ENCODE data around the gene G0S2. TPM values are rescaled to one million over a fixed set of nuclear protein-coding genes. Genes with fewer than 3 reads are reported as not detected.
"Not testable (repeated sequence)": the region's sequence is repeated elsewhere in the genome, so short reads cannot be mapped to it uniquely, and the experiment has no call there.

The G0S2 gene
- total and polyA plus RNA-seq, 2 donors, result 17.0 to 94.9 TPM

DNA sequence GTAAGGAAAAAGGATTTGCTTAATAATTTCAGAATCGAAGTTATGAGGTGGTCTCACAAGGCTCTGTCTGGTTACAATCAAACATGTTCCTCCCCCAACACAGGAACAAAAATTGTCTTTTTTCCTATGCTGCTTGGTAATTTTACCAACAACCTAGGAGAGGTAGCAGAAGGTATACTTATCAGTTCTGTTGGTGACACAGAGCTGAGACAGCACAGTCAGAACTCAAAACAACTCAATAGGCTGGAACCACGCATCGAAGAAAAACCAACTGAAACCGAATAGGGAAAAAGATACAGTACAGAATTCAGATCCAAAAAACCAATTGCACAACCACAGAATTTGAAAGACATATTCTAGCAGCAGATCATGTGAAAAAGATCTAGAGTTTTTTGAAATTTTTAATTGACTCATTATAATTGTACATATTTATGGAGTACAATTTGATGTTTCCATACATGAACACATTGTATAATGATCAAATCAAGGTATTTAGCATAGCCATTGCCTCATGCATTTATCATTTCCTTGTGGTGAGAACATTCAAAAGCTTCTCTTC, 3.8 kb downstream of the G0S2 start:
- Histone ChIP-seq H3K4me3 (ENCODE audit: low read depth, low read length) (no peak overlapping the region), H3K36me3 (ENCODE audit: insufficient read depth) (no peaks in the 10 kb centered on the region), H3K4me1 (ENCODE audit: insufficient read depth) (peaks cover 2% of the 10 kb centered on the region), H3K27ac (ENCODE audit: low read depth) (no peak overlapping the region)
- 96% methylated on average over 4 of the region's 4 CpGs for WGBS
- DNase-seq (ENCODE audit: extremely low spot score), result no peak

DNA sequence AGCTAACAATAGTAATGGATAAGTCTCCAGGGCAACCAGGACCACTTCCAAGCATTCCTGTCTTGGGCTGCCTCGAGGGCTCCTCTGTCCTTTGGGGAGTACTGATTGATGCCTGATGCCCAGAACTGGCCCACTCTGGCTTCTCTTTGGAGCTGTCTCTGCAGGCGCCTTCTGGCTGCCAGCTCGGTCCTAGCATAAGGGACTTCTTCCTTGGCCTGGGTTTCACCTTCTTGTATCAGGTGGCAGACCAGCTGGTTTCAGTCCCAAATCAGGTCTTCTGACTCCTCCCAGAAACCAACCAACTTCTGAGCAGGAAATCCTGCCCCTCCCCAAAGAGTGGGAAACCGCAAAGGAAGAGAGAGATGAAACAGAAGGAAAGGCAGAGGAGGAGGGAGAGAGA, 10.6 kb downstream of the G0S2 start:
- H3K4me3 ChIP-seq (ENCODE audit: low read depth, low read length), result no peak overlapping the region
- H3K36me3 ChIP-seq (ENCODE audit: insufficient read depth), result no peaks in the 10 kb centered on the region
- WGBS, result 67% methylated on average over 4 of the region's 4 CpGs

DNA sequence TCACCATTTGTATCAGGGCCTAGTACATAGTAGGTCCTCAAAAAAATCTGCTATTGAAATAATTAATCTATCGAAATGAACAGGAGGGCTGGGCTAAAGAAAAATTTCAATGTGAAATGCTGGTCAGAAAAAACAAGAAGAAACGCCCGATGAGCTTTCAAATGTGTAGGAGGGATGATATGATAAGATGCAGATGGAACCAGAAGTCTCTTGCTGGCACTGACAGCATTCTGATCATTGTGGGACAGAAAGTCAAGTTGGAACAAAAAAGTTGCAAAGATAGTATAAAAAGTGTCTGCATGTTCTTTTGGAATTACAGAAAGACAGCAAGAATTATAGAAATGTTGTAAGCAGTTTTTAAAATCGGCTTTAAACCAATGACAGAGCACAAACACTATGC, 11.1 kb downstream of the G0S2 start:
- H3K27ac ChIP-seq (ENCODE audit: low read depth), result no peak overlapping the region
- H3K4me1 ChIP-seq (ENCODE audit: insufficient read depth), result peaks cover 1% of the 10 kb centered on the region
- H3K36me3 ChIP-seq (ENCODE audit: insufficient read depth), result no peaks in the 10 kb centered on the region
- WGBS, result 37% methylated on average over 4 of the region's 4 CpGs
- DNase-seq (ENCODE audit: extremely low spot score), result no peak
- H3K4me3 ChIP-seq (ENCODE audit: low read depth, low read length), result no peak overlapping the region

More for the DNA sequence above, 10.6 kb downstream of the G0S2 start:
- no peak for DNase-seq (ENCODE audit: extremely low spot score)
- Histone ChIP-seq H3K27ac (ENCODE audit: low read depth) (no peak overlapping the region), H3K4me1 (ENCODE audit: insufficient read depth) (peaks cover 1% of the 10 kb centered on the region)

DNA sequence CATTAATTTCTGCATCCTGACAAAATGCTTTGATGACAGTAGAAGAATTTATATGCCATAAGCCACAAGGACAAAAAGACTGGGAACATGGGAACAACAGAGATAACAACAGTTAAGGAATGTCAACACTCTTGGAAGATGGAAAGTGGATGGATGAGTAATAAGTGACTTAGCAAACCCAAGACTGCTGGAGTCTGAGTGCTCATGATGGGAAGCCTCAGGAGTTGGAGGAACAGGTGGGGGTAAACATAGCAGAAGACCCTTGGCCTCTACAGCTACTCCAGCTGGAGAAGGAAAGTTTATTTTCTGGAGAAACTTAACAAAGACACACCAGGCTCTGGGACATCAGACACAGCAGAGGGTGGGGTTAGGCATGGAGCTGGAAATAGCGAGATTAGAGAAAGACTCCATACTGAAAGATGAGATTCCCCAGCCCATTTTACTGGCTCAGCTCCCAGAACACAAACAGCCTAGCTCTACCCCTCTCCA, 13.6 kb downstream of the G0S2 start:
- WGBS, result 38% methylated on average over 1 of the region's 1 CpG

DNA sequence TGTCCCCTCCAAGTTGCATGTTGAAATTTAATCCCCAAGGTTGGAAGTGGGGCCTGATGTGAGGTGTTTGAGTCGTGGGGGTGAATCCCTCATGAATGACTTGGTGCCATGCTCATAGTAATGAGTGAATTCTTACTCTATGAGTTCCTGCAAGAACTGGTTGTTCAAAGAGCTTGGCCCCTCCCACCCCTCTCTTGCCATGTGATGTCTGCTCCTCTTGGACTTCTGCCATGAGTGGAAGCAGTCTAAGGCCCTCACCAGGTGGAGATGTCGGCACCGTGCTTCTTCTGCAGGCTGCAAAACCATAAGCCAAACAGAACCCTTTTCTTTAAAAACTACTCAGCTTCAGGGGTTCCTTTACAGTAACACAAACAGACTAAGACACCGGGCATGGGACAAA, 14.3 kb downstream of the G0S2 start:
- WGBS, result 44% methylated on average over 4 of the region's 4 CpGs
- H3K27ac ChIP-seq (ENCODE audit: low read depth), result no peak overlapping the region
- H3K4me3 ChIP-seq (ENCODE audit: low read depth, low read length), result no peak overlapping the region
- peaks cover 1% of the 10 kb centered on the region for H3K4me1 ChIP-seq (ENCODE audit: insufficient read depth)
- H3K36me3 ChIP-seq (ENCODE audit: insufficient read depth), result no peaks in the 10 kb centered on the region
- no peak for DNase-seq (ENCODE audit: extremely low spot score)

More for the DNA sequence above, 13.6 kb downstream of the G0S2 start:
- Histone ChIP-seq H3K36me3 (ENCODE audit: insufficient read depth) (no peaks in the 10 kb centered on the region), H3K27ac (ENCODE audit: low read depth) (no peak overlapping the region), H3K4me1 (ENCODE audit: insufficient read depth) (peaks cover 1% of the 10 kb centered on the region), H3K4me3 (ENCODE audit: low read depth, low read length) (no peak overlapping the region)
- no peak for DNase-seq (ENCODE audit: extremely low spot score)

DNA sequence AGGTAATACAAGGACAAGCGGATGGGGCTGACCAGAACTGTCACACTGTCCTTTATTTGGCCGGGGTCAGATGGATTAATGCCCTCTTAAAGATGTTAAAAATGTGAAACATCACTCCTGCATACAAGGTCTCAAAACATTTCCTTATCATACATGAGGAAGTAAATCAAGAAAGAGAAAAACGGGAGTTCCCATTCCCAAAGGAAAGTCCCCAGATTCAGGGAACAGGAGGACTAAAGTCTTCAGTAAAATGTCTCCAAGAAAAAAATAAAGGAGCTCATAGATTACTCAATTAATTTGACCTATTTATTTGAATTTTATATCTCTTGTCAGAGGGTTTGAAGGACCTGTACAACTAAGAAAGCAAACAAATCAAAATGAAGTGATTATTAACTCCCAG, 16.0 kb downstream of the G0S2 start:
- no peak for DNase-seq (ENCODE audit: extremely low spot score)
- H3K4me3 ChIP-seq (ENCODE audit: low read depth, low read length), result no peak overlapping the region
- no peak overlapping the region for H3K27ac ChIP-seq (ENCODE audit: low read depth)
- peaks cover 1% of the 10 kb centered on the region for H3K4me1 ChIP-seq (ENCODE audit: insufficient read depth)
- no peaks in the 10 kb centered on the region for H3K36me3 ChIP-seq (ENCODE audit: insufficient read depth)
- WGBS, result 78% methylated on average over 3 of the region's 3 CpGs

DNA sequence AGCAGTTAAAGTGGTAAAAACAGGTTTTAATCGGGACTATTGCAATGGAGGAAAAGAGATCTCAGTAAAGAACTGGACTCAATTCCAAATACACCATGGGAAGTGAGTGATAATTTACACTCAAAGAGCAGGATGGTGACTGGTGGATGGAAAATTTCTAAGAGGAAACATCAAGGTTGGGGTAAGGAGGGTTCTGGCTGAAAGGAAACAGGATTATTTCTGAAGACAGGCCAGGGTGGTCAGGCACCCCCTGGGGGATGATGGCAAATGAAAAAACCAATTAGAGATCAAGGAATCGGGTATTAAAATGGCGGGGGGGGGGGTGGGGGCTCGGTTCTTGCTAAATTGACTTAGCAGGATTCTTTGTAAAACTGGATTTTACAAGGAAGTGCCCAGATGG, 17.1 kb downstream of the G0S2 start:
- Histone ChIP-seq H3K4me1 (ENCODE audit: insufficient read depth) (peaks cover 1% of the 10 kb centered on the region), H3K4me3 (ENCODE audit: low read depth, low read length) (no peak overlapping the region), H3K36me3 (ENCODE audit: insufficient read depth) (no peaks in the 10 kb centered on the region), H3K27ac (ENCODE audit: low read depth) (peak overlapping the region; percentile 45)
- no peak for DNase-seq (ENCODE audit: extremely low spot score)
- WGBS, result 59% methylated on average over 4 of the region's 4 CpGs

DNA sequence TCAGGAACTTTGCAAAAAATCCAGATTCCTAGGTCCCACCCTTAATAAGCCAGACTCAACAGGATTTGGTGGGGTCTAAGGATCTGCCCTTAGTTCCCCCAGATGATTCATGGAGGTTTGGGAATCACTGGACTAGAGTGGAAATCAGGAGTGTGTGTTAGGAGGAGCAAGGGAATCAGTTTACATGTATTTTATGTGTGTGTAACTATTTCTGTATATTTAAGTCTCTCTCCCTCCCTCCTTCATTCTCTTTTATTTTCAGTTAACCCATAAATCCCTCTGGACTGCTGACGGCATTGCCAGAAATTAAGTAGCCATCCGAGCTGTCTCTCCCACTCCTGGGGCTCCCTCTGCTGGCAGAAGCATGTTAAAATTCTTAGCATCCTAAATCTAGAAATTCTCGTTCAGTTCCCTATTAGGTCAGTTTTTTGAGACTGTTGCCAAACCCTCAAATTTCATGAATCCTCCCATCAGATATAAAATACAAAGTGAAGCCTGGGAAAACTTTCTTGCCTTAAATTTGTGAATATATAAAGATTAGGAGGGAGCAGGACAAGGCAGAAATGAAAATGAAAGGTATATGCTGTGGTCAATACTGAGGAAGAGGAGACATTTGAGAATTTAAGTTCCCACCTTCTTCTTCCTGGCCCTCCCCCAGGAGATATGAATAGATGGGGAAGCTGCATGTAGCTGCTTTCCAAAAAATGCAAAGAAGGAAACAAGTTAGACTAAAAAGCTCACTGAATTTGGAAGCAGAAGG, 17.7 kb downstream of the G0S2 start:
- peak; percentile 64 for DNase-seq (ENCODE audit: extremely low spot score)
- Histone ChIP-seq H3K27ac (ENCODE audit: low read depth) (no peak overlapping the region), H3K4me1 (ENCODE audit: insufficient read depth) (peaks cover 1% of the 10 kb centered on the region), H3K4me3 (ENCODE audit: low read depth, low read length) (no peak overlapping the region), H3K36me3 (ENCODE audit: insufficient read depth) (no peaks in the 10 kb centered on the region)
- 1% methylated on average over 3 of the region's 3 CpGs for WGBS

DNA sequence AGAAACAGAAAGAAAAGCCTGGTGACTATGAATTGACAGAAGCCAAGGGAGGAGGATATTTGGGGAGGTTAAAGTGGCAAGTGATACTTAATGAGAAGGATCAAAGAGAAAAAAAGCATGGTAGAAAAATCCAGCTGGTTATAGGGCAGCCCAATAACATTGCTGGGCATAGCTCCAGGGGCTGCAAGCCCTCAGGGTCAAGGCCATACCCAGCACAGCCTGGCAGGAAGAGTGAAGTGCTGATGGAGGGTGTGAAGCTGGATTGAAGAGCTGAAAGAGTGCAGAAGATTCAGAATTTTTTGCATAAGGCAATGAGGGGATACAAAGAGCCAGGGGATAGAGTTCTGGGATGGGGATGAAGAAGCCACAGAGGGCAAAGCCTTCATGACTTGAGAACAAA, 21.5 kb downstream of the G0S2 start:
- Histone ChIP-seq H3K4me3 (ENCODE audit: low read depth, low read length) (no peak overlapping the region), H3K4me1 (ENCODE audit: insufficient read depth) (no peaks in the 10 kb centered on the region), H3K36me3 (ENCODE audit: insufficient read depth) (no peaks in the 10 kb centered on the region), H3K27ac (ENCODE audit: low read depth) (no peak overlapping the region)
- DNase-seq (ENCODE audit: extremely low spot score), result no peak

DNA sequence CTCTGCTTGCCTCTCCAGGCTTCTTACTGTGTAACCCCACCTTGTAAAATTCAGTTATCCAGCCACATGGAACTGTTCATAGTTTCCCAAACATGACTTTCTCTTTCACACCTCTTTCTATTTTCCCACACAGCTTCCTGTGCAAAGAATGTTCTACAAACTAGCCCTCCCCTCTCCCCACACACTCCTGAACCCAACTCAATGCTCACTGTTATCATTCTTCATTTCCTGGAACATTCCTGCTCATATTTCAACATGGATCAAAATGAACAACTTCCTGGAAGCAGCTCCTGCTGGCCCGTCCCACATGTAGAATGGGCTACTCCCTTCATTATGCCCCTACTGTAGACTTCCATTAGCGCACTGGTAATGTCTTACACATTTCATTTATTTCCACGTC, 21.9 kb downstream of the G0S2 start:
- no peak for DNase-seq (ENCODE audit: extremely low spot score)
- no peaks in the 10 kb centered on the region for H3K4me1 ChIP-seq (ENCODE audit: insufficient read depth)
- WGBS, result 88% methylated on average over 3 of the region's 3 CpGs
- H3K4me3 ChIP-seq (ENCODE audit: low read depth, low read length), result no peak overlapping the region
- no peak overlapping the region for H3K27ac ChIP-seq (ENCODE audit: low read depth)
- no peaks in the 10 kb centered on the region for H3K36me3 ChIP-seq (ENCODE audit: insufficient read depth)

DNA sequence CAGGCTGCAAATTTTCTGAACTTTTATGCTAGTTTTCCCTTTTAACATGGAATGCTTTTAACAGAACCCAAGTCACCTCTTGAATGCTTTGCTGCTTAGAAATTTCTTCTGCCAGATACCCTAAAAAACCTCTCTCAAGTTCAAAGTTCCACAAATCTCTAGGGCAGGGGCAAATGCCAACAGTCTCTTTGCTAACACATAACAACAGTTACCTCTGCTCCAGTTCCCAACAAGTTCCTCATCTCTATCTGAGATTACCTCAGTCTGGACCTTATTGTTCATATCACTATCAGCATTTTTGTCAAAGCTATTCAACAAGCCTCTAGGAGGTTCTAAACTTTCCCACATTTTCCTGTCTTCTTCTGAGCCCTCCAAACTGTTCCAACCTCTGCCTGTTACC, 25.5 kb downstream of the G0S2 start:
- not testable (repeated sequence) for H3K4me3 ChIP-seq (ENCODE audit: low read depth, low read length); DNase-seq (ENCODE audit: extremely low spot score); H3K4me1 ChIP-seq (ENCODE audit: insufficient read depth); H3K36me3 ChIP-seq (ENCODE audit: insufficient read depth); H3K27ac ChIP-seq (ENCODE audit: low read depth)

DNA sequence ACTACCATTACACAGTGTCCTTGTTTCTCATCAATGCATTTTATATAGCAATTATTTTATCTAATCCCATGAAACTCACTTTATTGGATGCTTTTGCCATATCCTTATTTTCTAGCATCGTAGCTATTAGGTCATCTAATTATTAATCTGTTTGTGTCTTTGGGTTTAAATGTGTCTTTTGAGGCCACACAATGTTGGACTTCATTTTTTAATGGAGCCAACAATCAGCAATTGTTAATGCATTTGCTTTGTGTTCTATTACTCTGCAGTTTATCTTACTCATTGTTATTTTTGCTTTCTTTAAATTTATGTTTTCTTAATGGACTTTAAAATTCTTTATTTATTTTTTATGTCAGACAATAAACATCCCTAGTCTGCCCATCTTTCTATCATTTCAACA, 27.6 kb downstream of the G0S2 start:
- Histone ChIP-seq H3K27ac (ENCODE audit: low read depth) (no peak overlapping the region), H3K36me3 (ENCODE audit: insufficient read depth) (no peaks in the 10 kb centered on the region), H3K4me3 (ENCODE audit: low read depth, low read length) (no peak overlapping the region), H3K4me1 (ENCODE audit: insufficient read depth) (no peaks in the 10 kb centered on the region)
- WGBS, result 76% methylated on average over 1 of the region's 1 CpG
- DNase-seq (ENCODE audit: extremely low spot score), result no peak

DNA sequence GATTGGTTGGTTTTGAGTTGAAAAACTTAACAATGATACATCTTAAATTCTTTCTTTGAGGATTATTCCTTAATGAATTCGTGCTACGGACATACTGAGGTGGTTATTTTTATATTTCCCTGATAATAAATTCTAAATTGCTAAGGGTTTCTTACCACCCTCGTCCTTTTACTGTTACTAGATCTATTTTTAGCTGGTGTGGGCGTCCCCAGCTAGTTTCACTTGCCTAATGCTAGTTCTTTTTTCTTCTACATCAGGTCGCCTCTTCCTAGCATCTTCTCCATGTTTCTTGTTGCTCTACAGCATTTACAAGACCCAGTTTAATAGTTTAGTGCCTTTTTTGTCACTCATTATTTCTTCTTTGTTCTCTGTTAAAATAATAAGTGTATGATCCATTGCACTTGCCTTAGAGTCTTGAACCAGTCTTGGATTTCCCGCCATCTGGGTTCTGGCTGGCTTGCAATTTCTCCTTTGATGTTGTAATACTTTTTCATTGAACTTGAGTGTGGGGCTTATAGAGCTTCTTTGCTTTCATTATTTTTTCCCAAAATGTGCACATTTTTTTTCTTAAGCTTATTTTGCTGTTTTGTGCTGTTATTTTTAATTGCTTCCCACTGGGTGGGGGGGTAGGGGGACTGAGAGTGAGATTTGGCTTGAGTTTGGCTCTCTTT, 28.8 kb downstream of the G0S2 start:
- no peak for DNase-seq (ENCODE audit: extremely low spot score)
- H3K4me3 ChIP-seq (ENCODE audit: low read depth, low read length), result no peak overlapping the region
- 78% methylated on average over 6 of the region's 6 CpGs for WGBS
- H3K36me3 ChIP-seq (ENCODE audit: insufficient read depth), result no peaks in the 10 kb centered on the region
- H3K4me1 ChIP-seq (ENCODE audit: insufficient read depth), result no peaks in the 10 kb centered on the region
- H3K27ac ChIP-seq (ENCODE audit: low read depth), result no peak overlapping the region

DNA sequence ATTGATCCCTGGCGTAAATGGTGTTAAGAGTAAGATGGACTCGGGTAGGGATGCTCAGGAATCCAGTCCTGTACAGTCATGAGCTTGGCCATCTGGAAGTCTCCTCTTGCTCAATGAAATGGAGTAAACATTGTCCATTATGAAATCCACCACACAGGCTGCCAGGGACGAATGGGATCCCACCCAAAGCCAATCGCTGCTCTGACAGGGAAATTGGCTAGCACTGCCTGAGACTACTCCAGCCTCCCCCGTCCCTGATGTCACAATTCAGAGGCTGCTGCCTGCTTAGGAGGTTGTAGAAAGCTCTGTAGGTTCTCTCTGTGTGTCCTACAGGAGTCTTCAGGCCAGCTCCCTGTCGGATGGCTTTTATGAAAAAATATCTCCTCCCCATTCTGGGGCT, 29.4 kb downstream of the G0S2 start, which contains the start of gene HSD11B1:
TSS of gene HSD11B1 (plus strand) at position 263 of the 400 bp plus-strand sequence. CDS start at position 360, 97 bp downstream.
- no peaks in the 10 kb centered on the region for H3K36me3 ChIP-seq (ENCODE audit: insufficient read depth)
- WGBS, result 53% methylated on average over 6 of the region's 6 CpGs
- H3K4me3 ChIP-seq (ENCODE audit: low read depth, low read length), result no peak within 1 kb of the TSS
- no peaks in the 10 kb centered on the region for H3K4me1 ChIP-seq (ENCODE audit: insufficient read depth)
- H3K27ac ChIP-seq (ENCODE audit: low read depth), result no peak within 1 kb of the TSS
- no peak for DNase-seq (ENCODE audit: extremely low spot score)

All from urinary bladder (tissue), 4 donors.